GM23248 (cell line): Measurements from ENCODE around the gene POU2F1. TPM values are rescaled to one million over a fixed set of nuclear protein-coding genes. Genes with fewer than 3 reads are reported as not detected.

ENCODE experiments used
- DNase-seq: peaks from one replicate; pipeline ENCODE4 v3.0.0-alpha.2; 2015
- H2AFZ ChIP-seq: fragments of 200-600 bp; sonication (generic); 2 replicates; pipeline ENCODE4 v1.6.1; 2016; ENCODE audit warnings: antibody characterized with exemption
- H3F3A ChIP-seq: fragments of 200-600 bp; sonication (generic); 2 replicates; pipeline ENCODE4 v1.6.1; 2016; ENCODE audit warnings: mild to moderate bottlenecking, antibody characterized with exemption, mixed run types; ENCODE audit not compliant: insufficient read depth
- H3K27ac ChIP-seq: fragments of 200-600 bp; sonication (generic); 2 replicates; pipeline ENCODE4 v1.5.1; 2016; ENCODE audit warnings: mild to moderate bottlenecking
- H3K27me3 ChIP-seq: fragments of 200-600 bp; sonication (generic); replicated peaks from 2 replicates; pipeline ENCODE4 v1.6.1; 2016; ENCODE audit warnings: mild to moderate bottlenecking; ENCODE audit not compliant: insufficient read depth
- H3K36me3 ChIP-seq: fragments of 200-600 bp; sonication (generic); 2 replicates; pipeline ENCODE4 v1.6.1; 2016; ENCODE audit warnings: low read depth, mild to moderate bottlenecking
- H3K4me1 ChIP-seq: fragments of 200-600 bp; sonication (generic); 2 replicates; pipeline ENCODE4 v1.6.1; 2016; ENCODE audit warnings: mild to moderate bottlenecking; ENCODE audit not compliant: insufficient read depth
- H3K4me2 ChIP-seq: fragments of 200-600 bp; sonication (generic); one replicate; pipeline ENCODE4 v1.6.1; 2016; ENCODE audit warnings: mild to moderate bottlenecking; ENCODE audit not compliant: unreplicated experiment
- H3K4me3 ChIP-seq: fragments of 200-600 bp; sonication (generic); 2 replicates; pipeline ENCODE4 v1.5.1; 2016; ENCODE audit warnings: mild to moderate bottlenecking
- H3K79me2 ChIP-seq: fragments of 200-600 bp; sonication (generic); 2 replicates; pipeline ENCODE4 v1.6.1; 2016; ENCODE audit warnings: mild to moderate bottlenecking; ENCODE audit not compliant: insufficient read depth
- H3K9ac ChIP-seq: fragments of 200-600 bp; sonication (generic); 2 replicates; pipeline ENCODE4 v1.6.1; 2016; ENCODE audit warnings: mild to moderate bottlenecking
- H3K9me2 ChIP-seq: fragments of 200-600 bp; sonication (generic); 2 replicates; pipeline ENCODE4 v1.6.1; 2016; ENCODE audit warnings: mixed run types, mild to moderate bottlenecking, moderate library complexity; ENCODE audit not compliant: insufficient read depth
- H3K9me3 ChIP-seq: fragments of 200-600 bp; sonication (generic); one replicate; pipeline ENCODE4 v1.6.1; 2017; ENCODE audit warnings: low read depth
- H4K20me1 ChIP-seq: fragments of 200-600 bp; sonication (generic); 2 replicates; pipeline ENCODE4 v1.6.0; 2016; ENCODE audit not compliant: insufficient read depth
- EZH2 ChIP-seq: fragments of 200-600 bp; sonication (generic); IDR thresholded peaks from 2 replicates; pipeline ENCODE4 v1.6.1; 2018; ENCODE audit warnings: antibody characterized with exemption, mild to moderate bottlenecking; ENCODE audit not compliant: insufficient read depth, poor library complexity, severe bottlenecking
- EZH2phosphoT487 ChIP-seq: fragments of 200-600 bp; sonication (generic); IDR thresholded peaks from 2 replicates; pipeline ENCODE4 v1.6.1; 2018; ENCODE audit warnings: antibody characterized with exemption, moderate library complexity, mild to moderate bottlenecking, low read depth; ENCODE audit not compliant: insufficient read depth
- WGBS, 2 experiments: methylation state at CpG; one replicate each; pipeline ENCODE4 v1.1.6; 2015 to 2017; ENCODE audit warnings: low lambda C conversion rate in 2 of 2, low coverage in 1 of 2; ENCODE audit errors: missing lambda C conversion rate in 2 of 2; 5-methylcytosine and 5-hydroxymethylcytosine counted together
- in situ Hi-C: fragments of 300-500 bp; cut with MboI; formaldehyde crosslinking; loops from 2 replicates; pipeline ENCODE4 v1.15.0; 2020
- polyA plus RNA-seq: library from polyadenylated mRNA; unstranded; fragments of >200 nt; fragmentation: Nextera tagmentation; extraction: Ambion mirVana; gene quantifications from 2 replicates; pipeline ENCODE4 v1.2.1, GENCODE V29; 2016
- total RNA-seq: library from RNA; depleted of rRNA; stranded (reverse); fragments of >200 nt; shearing (Covaris generic); gene quantifications from 2 replicates; pipeline ENCODE4 v1.2.3, GENCODE V29; 2014

The POU2F1 gene
- total and polyA plus RNA-seq, 2 experiments from 2014 or later: 3.4 to 3.7 TPM

- Histone ChIP-seq H4K20me1 (no peaks in the 10 kb centered on the region), H3K4me1 (0 out of 2 replicates have a peak, but pooled peaks cover 3% of the 10 kb centered on the region), H3K27me3 (peaks cover 12% of the 10 kb centered on the region; the same call in 1 of the 2 replicates), H2AFZ (no peak overlapping the region), H3K9me3 (no peaks in the 10 kb centered on the region), H3K9ac (no peak overlapping the region), H3K27ac (no peak overlapping the region), H3K4me3 (no peak overlapping the region), H3K79me2 (no peaks in the 10 kb centered on the region), H3K4me2 (no peak overlapping the region), H3K9me2 (no peaks in the 10 kb centered on the region), H3K36me3 (no peaks in the 10 kb centered on the region), H3F3A (no peaks in the 10 kb centered on the region)
- TF ChIP-seq EZH2 (no peak), EZH2phosphoT487 (no peak)
- DNase-seq: no peak
- in situ Hi-C loops: no loop called here
- WGBS, 2 experiments: 0% methylated on average over 1 of the region's 1 CpG
Observed at GRCh38 chr1:167178831-167179230, 41.9 kb upstream of the POU2F1 start.

DNA sequence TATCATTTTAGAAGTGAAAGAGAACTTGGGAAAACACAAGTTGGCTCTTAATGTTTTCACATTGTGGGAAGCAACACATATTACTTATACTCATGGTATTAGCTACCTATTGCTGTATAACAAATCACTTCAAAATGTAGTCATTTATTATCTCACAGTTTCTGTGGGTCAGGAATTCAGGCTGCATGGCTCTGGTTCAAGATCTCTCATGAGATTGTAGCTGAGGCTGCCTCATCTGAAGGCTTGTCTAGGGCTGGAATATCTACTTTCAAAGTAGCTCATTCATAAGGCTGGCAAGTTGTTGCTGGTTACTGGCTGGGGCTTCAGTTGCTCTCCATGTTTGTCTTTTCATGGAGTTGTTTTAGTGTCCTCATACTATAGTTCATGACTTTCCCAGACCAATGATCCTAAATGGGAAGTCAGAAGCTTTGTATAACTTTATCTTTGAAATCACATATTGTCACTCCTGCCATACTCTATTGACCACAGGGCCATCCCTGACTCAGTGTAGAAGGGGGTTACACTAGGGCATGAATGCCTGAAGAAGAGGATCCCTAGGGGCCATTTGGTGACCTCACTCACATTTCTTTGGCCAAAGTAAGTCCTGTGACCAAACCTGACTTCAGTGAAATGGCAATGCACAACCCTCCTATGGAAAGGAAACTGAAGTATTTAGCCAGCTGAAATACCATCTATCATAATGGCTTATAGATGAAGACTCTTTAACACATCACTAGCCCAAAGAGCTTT lies 37.9 kb upstream of the POU2F1 start:
- Histone ChIP-seq H3K4me2 (no peak overlapping the region), H3K27me3 (peaks cover 9% of the 10 kb centered on the region; the same call in 1 of the 2 replicates), H3F3A (no peaks in the 10 kb centered on the region)

DNA sequence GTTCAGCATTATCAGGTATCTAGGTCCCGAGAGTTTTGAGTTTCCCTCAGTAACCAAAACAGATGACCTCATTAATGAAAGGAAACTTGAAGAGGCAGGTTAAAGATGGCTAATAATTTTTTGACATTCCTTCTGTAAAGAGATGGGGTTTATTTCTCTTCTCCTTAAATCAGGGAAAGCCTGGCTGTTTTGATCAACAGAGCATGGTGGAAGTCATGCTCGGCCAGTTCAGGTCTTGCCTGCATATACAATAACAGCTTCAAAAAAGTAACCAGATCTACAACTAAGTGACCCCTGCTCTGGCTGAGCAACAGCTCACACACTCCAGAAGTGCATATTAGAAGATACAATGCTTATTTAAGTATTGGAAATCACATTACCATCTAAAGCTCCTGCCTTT lies 36.6 kb upstream of the POU2F1 start:
- WGBS, 2 experiments: 37 to 38% methylated on average over 2 of the region's 2 CpGs
- in situ Hi-C loops: no loop called here
- H3K79me2 ChIP-seq: no peaks in the 10 kb centered on the region
- no peak overlapping the region for H3K4me3 ChIP-seq
- H3K9ac ChIP-seq: no peak overlapping the region
- no peaks in the 10 kb centered on the region for H3K9me3 ChIP-seq
- no peaks in the 10 kb centered on the region for H4K20me1 ChIP-seq
- H3K9me2 ChIP-seq: no peaks in the 10 kb centered on the region
- TF ChIP-seq EZH2 (no peak), EZH2phosphoT487 (no peak)
- no peak for DNase-seq
- H3K36me3 ChIP-seq: no peaks in the 10 kb centered on the region
- H2AFZ ChIP-seq: no peak overlapping the region
- H3K27me3 ChIP-seq: peaks cover 10% of the 10 kb centered on the region; the same call in 1 of the 2 replicates
- no peaks in the 10 kb centered on the region for H3F3A ChIP-seq
- H3K27ac ChIP-seq: no peak overlapping the region
- H3K4me2 ChIP-seq: no peak overlapping the region
- H3K4me1 ChIP-seq: no peaks in the 10 kb centered on the region

More for the DNA sequence above, 37.9 kb upstream of the POU2F1 start:
- H3K4me1 ChIP-seq: no peaks in the 10 kb centered on the region
- no peaks in the 10 kb centered on the region for H4K20me1 ChIP-seq
- no peak for DNase-seq
- H3K27ac ChIP-seq: no peak overlapping the region
- no peak overlapping the region for H2AFZ ChIP-seq
- H3K9me3 ChIP-seq: no peaks in the 10 kb centered on the region
- H3K9ac ChIP-seq: no peak overlapping the region
- no peaks in the 10 kb centered on the region for H3K36me3 ChIP-seq
- no peak overlapping the region for H3K4me3 ChIP-seq
- in situ Hi-C loops: no loop called here
- TF ChIP-seq EZH2phosphoT487: no peak
- no peak for TF ChIP-seq EZH2
- no peaks in the 10 kb centered on the region for H3K9me2 ChIP-seq
- H3K79me2 ChIP-seq: no peaks in the 10 kb centered on the region

- in situ Hi-C loops: no loop called here
- DNase-seq: no peak
- H3K79me2 ChIP-seq: no peaks in the 10 kb centered on the region
- H3K9ac ChIP-seq: no peak overlapping the region
- no peaks in the 10 kb centered on the region for H3K4me1 ChIP-seq
- H3K27ac ChIP-seq: no peak overlapping the region
- H3K9me2 ChIP-seq: no peaks in the 10 kb centered on the region
- H3K9me3 ChIP-seq: no peaks in the 10 kb centered on the region
- no peak overlapping the region for H2AFZ ChIP-seq
- no peaks in the 10 kb centered on the region for H3F3A ChIP-seq
- no peak for TF ChIP-seq EZH2phosphoT487
- 47 to 53% methylated on average over 3 of the region's 3 CpGs for WGBS, 2 experiments
- H3K36me3 ChIP-seq: no peaks in the 10 kb centered on the region
- no peak overlapping the region for H3K4me3 ChIP-seq
- H3K4me2 ChIP-seq: no peak overlapping the region
- peaks cover 10% of the 10 kb centered on the region; the same call in 1 of the 2 replicates for H3K27me3 ChIP-seq
- no peaks in the 10 kb centered on the region for H4K20me1 ChIP-seq
Observed at GRCh38 chr1:167185062-167185461, 35.6 kb upstream of the POU2F1 start.
